Astrocyte (in vitro differentiated cells and primary cell): ENCODE data around the gene GALE.

ENCODE experiments used
- EZH2 ChIP-seq: IDR thresholded peaks from 2 replicates; pipeline ENCODE4 v1.6.1; 2012; ENCODE audit warnings: mild to moderate bottlenecking, low read length, inconsistent platforms; ENCODE audit not compliant: insufficient read depth
- TF ChIP-seq, protein P1 (sequence below): IDR thresholded peaks from 2 replicates; pipeline ENCODE4 v1.5.1; 2011; ENCODE audit warnings: low read depth, mild to moderate bottlenecking, inconsistent platforms, low read length, moderate library complexity; ENCODE audit not compliant: insufficient read depth

DNA sequence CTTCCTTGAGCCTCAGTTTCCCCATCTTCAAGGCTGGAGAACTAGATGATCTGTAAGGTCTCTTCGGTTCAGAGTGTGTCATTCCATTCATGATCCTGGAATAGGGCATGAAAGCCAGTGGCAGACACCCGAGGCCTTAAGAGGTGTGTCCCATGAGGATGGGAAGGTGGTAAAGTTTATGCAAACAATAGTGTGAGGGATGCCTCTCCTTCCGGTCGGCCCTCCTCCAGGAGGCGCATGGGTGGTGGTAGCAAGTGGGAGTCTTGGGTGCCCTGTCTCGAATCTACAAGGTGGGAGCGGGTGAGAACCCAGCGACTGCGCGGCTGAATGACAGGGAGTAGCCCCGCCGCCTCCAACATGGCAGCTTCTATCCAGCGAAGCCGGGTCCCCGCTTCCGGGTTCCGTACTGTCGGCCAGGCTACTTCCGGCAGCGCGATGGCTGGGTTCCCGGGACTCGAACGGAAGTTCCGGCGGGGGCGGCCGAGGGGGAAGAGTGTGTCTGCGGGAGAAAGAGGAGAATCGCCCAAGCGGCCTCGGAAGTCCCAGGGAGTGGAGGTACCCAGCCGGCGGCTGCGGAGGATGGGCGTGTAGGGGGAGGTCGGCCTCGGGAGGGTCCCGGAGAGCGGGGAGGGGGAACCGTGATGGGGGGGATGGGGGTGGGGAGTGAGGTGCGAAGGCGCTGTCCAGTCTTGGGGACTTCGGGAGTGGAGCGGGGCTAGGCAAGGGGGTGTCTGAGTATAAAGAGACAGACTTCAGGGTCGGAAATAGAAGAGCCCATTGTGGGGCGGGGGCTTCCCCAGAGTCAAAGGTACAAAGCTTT, 9.6 kb downstream of the GALE start, which contains the start of gene LYPLA2:
- TF ChIP-seq, protein P1, sequence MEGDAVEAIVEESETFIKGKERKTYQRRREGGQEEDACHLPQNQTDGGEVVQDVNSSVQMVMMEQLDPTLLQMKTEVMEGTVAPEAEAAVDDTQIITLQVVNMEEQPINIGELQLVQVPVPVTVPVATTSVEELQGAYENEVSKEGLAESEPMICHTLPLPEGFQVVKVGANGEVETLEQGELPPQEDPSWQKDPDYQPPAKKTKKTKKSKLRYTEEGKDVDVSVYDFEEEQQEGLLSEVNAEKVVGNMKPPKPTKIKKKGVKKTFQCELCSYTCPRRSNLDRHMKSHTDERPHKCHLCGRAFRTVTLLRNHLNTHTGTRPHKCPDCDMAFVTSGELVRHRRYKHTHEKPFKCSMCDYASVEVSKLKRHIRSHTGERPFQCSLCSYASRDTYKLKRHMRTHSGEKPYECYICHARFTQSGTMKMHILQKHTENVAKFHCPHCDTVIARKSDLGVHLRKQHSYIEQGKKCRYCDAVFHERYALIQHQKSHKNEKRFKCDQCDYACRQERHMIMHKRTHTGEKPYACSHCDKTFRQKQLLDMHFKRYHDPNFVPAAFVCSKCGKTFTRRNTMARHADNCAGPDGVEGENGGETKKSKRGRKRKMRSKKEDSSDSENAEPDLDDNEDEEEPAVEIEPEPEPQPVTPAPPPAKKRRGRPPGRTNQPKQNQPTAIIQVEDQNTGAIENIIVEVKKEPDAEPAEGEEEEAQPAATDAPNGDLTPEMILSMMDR, result no peak
- TF ChIP-seq EZH2, result no peak
